Central memory CD4-positive, alpha-beta T cell (primary cell): ENCODE data around the gene NTNG2.
A peak's percentile ranks its signal among the peaks of the same experiment; 100 is the strongest.

ENCODE experiments used
- DNase-seq: peaks from one replicate; pipeline ENCODE4 v3.0.0; 2022

The NTNG2 gene

DNA sequence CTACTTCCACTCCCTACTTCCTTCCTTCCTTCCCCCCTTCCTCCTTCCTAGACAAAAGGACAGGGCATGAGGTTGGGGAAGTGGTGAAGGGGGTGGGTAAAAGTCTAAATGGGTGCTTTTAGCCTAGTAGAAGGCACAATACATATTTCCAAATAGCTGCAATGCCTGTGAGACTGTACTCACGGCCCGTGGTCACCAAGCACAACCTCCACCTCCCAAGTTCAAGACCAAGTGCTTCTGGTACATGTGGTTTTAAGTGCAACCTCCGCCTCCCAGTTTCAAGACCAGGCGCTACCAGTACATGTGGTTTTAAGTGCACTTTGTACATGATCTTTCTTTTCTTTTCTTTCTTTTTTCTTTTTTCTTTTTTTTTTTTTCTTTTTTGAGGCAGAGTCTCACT is 14.5 kb upstream of the NTNG2 start:
- no peak for DNase-seq

DNA sequence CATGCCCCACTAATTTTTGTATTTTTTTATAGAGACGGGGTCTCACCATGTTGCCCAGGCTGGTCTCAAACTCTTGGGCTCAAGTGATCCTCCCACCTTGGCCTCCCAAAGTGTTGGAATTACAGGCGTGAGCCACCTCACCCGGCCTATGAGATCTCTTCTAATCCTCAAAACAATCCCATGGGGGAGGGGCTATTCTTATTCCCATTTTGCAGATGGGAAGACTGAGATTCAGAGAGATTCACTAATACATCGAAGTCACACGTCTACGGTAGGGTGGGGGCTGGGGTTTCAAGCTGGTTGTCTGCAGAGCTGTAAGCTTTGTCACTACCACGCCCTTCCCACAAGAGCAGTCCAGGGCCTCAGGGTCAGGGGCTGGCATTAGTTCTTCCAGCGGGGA is 14.0 kb upstream of the NTNG2 start:
- DNase-seq = no peak

DNA sequence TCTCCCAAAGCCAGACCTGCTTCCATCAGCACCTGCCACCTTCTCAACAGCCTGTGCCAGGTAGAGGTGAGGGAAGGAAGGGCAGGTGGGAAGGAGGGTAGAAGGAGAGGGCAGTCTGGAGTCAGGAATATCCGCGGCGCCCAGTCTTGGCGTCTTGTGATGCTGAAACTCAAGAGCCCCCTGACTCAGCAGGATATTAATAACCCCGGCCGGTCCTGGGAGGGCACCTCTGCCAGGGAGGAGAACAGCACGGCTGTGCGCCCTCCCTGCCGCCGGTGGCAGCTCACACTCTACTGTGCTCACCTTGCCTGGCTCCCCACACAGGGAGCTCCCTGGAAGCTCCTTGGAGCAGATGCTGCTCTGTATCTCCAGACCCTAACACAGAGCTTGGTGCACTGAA is 11.6 kb upstream of the NTNG2 start:
- no peak for DNase-seq

DNA sequence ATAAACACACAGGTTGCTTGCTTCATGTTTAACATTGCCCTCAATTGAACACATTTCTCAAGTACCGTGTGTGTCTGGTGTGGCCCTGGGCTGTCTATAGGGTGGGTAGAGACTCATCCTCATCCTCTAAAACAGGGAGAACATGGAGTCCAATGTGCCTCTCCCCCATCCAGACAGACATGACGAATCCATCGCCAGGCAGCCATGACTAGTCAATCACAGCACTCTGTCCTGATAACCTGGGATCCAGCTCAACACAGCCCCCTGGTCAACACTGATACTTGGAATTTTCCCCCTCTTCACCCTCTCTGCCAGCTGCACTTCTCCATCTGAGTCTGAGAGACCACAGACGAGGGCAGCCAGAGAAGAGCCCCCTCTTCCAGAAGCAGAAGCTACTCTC is 10.7 kb upstream of the NTNG2 start:
- no peak for DNase-seq

DNA sequence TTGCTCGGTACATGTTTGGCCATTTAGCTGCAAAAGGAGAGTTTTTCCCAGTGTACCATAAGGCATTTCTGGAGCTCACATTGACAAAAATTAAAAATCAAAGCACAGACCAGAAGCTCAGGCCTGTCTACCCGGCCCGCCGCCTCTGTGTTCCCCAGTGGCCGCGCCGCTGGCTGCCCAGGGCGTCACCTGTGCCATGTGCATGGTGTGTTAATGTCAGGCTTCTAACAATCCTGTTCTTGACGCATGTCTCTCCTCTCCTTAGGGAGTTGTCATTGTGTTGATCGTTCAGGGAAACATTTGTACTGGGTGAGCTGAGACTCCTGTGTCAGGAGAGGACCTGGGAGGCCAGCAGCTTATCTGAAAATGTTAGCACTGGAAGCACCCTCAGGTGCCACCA is 9.6 kb upstream of the NTNG2 start:
- no peak for DNase-seq

DNA sequence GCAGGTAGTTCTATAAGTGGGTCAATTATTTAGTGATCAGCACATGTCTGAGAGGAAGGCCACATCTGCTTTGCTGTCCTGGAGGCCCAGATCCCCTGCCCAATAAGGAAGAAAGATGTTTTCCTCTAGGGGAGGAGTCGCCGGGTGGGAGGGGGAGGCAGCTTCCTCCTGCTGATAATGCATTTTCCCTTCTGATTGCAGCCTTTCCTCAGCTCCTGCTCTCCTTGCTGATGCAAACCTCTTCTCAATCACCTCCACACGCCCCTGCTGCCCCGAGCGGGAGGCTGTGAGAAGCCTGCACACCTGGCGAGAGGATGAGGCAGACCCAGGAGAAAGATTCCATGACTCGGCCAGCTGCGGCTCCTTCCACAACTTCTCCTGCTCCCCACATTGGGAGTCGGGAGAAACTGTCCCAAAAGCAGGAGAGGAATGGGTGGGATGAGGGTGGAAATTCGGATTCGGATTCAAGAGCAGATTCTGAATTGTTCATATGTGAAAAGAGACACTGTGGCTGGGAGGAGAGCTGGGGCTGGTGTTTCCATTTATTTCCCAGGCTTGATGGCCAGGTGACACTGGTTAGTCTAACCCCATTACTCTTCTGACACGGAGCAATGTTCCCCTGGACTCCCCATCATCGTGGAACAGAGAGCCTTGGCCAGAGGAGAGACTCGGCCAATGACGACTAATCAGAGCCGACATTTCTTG is 6.8 kb upstream of the NTNG2 start:
- DNase-seq = no peak

DNA sequence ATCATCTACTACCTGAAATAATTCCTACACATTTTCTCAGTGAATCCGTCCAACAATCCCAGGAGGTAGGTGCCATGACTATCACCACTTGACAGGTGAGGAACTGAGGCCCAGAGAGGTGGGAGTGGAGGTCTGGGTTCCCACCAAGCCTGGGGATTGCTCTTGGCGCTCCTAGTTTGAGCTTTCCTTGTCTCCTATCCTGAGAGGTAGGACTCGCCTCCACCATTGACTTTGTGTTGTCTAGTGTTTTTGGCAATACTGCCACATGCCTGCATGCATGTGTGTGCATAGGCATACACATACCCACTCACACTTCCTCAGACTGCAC is 6.3 kb upstream of the NTNG2 start:
- no peak for DNase-seq

DNA sequence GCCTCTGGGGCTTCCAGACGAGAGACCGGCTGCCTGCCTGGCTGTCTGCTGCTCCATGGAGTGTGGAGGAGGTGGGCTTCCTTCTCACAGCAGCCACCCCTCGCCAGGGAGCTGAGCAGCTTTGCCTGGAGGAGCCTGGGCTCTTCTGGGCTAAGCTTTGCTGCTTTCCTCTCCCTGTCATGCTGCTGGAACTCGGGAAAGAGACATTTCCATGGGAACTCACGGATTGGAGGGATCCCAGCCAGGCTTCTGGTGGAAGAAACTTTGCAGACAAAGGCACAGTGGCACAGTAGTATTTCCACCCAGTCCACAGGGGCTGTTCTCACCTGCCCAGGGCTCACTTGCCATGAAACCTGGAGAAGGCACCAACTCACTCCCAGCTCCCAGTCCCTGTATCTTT is 5.6 kb upstream of the NTNG2 start:
- no peak for DNase-seq

DNA sequence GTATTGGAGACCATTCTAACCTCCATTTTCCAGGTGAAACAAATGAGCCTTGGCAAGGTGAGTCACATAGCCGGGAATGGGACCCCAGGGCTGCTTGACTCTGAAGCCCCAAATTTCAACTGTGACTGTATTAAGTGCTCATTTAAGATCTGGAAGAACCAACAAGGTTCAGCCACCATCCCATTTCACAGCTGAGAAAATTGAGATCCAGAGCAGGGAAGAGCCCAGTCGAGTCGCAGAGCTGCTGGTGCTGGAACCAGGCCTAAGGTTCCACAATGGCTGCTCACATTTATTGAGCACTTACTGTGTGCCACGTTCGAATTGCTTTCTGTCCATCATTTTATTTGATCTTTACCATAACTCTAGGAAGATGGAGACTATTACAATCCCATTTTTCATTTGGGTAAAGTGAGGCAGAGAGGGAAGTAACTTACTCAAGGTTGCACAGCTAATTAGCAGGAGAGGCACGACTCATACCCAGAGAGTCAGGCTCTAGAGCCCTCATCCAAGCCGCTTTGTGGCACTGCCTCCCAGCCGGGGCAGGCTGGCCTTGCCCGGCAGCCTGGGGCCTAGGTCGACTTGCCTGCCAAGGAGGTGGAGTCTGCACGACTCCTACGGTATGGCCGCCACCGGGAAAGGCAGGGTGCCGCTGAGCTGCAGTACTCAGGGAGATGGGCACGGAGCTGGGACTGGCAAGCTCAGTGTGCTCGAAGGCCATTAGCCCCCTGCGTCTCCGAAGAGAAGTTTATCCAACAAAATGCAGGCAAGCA is 4.3 kb upstream of the NTNG2 start:
- DNase-seq = no peak

DNA sequence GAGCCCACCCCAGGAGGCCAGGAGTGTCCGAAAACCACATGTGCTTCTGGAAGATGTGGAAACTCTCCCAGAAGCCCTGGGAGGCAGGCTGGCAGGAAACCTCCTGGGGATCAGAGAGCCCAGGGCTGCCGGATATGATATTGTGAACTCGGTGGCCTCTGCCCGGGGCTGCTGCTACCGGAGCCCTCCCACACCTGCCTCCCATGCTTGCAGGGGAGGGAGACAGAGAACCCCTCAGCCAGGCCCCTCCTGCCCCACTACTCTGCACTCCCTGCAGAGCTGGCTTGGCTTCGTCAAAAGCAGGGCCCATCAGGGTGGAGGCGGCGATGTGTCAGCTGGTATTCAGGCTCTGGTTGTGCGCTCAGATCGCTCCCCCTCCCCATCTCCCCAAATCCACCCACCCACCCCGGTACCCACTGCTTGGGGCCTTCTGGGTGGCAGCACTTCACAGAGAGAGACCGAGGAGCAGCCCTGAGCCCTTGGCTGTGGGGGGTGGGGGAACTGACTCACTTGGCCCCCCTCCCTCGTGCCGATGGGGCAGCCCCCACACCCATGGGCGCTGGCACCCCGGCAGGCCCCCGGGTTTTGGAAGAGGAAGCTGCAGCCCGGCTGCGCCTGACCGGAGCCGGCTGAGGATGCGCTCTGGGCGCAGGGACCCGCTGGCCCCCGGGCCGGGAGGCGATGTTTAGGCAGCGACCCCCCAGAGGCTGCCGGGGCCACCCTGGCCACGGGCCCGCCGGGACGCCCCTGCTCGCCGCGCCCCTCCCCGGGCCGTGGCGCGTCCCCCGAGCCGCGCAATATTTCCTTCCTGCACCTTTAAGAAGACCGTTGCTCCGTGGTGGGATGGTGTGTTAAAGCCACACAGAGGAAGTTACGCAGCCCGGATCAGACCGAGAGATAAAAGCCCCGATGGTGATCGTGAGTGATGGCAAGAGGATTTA is 786 bp upstream of the NTNG2 start:
- DNase-seq = peak; percentile 54

DNA sequence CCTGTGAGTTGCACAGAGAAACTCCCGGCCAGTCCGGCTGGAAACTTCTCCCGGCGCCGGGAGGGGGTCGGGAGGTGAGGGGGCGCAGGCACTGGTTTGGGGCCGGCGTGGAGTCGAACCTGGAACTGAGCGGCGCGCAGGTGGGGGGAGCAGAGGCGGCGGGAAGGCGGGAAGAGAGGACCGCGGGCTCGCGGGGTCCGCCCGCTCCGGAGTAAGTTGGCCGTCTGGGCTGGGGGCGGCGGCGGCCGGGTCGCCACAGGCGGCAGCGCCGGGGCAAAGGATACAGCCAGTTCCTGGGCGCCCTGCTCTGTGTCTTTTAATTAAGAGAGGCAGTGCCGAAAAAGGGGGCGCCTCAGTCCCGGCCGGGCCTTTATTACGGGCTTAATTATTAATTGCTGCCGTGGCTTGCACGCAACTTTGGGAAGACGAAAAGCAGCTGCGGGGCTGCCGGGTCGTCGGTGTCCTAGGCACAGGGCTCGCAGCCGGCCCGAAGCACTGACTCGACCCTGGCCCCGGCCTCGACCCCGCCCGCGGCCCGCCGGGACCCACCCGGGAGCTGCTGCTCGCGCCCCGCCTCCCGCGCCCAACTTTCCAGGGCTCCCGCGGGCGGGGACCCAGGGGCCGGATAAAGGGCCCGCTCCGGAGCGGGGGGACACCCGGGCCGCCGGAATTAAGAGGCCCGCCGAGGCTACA is 1.1 kb downstream of the NTNG2 start:
- no peak for DNase-seq

DNA sequence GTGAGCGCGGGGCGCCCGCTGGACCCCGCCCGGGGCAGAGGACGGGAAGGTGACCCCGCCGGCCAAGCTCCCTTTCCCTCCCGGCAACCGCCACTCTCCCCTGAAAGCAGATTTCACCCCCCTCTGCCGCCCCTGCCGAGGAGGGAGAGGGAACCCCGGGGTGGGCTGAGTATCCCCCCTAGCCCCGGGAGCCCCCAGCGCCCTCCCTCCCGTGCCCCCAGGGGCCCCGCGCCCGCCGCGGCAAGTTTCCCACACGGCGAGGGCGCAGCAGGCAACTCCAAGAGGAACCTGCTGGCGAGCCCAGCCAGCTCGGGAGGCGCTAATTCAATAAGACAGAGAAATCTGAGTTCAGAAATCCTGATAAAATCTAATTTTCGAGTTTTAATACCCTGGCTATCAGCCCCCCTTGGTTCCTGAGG is 1.6 kb downstream of the NTNG2 start:
- DNase-seq = no peak

DNA sequence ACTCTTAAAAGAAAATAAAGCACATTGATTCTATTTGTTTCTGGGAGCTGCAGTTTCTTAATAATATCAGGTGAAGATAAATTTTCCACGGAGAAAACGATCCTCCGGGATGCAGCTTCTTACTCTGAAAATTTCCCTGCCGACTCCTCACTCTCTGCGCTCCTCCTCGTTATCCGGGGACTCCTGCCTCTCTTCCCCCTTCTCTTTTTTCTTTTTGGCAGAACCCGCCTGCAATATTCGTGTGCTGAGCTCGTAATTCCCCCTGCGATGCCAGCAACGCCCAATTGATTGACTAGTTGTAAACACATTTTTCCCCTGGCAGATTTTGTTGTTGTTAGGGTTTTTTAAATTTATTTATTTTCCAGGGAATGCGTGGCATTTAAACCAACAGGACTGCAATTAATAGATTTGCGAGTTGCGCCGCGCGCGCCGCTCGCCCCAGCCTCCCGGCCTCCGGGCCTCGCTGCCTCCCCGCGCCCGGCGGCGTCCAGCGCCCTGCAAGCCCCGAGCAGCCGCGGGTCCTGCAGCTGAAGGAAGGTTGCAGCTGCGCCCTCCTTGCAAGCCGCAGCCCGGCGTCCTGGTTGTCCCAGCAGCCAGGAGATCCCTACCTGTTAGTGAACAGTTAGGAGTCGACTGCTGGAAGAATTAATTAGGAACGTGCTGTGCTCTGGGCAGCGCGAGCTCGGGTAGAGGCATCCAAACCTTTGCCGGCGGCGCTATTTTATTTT is 2.2 kb downstream of the NTNG2 start:
- DNase-seq = no peak

DNA sequence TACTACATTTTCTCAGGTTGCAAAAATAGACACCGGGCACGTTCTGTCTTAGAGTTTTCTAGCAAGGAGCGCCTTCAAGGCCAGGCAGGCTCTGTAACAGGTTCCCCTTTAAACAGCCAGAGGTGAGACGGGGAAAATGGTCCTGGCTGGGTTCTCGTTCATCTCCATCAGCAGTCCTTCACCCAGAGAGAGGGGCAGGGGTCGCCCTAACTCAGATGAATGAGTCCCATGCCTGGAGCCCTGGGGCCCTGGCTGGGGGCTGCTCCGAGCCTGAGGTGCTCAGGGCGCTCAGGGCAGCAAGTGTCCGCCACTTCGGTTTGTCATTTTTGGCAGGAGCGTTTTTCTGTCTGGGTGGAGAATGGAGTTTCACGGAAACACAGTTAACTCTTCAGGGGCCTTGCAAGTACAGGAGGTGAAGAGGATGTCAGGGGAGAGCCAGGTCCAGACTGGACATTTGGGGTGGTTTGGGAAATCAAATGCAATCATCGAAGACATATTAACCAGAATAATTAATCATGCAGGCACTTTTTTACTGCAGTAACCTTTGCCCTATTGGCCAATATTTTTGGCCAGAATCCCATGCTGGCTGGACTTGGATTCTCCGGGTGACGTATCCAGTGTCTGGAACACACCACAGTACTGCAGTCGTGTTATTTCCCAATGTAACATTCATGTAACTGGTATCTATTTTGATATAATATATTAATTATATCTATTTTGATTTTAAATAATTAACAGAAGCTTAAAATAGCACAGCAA is 2.9 kb downstream of the NTNG2 start:
- DNase-seq = no peak

DNA sequence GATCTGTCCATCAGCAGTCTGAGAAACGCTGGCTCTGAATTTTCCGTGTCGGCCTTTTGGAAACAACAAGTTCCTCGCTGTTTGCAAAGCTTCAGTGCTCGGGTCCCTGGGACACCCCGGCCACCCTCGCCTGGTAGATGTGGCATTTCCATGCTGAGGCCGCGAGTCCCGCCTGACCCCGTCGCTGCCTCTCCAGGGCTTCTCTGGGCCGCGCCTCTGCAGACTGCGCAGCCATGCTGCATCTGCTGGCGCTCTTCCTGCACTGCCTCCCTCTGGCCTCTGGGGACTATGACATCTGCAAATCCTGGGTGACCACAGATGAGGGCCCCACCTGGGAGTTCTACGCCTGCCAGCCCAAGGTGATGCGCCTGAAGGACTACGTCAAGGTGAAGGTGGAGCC is 4.7 kb downstream of the NTNG2 start:
- DNase-seq = no peak

DNA sequence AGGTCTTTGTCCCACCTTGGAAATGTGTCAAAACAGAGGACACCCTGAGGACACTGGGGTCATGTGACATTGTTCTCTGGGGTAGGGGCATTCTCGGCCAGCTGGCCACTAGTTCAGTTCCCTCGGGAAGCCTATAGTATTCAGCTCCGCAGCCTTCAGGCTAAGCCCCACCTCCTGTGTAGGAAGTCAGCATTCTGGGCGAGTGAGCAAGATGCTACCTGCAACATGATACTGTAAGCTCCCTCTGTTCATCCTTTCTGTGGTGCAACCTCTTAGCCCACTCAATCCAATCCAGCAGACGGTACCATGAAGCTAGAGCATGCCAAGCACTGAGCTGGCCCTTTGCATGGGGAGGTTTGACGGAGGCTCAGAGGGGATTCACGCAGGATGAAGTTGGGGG is 5.3 kb downstream of the NTNG2 start:
- no peak for DNase-seq

DNA sequence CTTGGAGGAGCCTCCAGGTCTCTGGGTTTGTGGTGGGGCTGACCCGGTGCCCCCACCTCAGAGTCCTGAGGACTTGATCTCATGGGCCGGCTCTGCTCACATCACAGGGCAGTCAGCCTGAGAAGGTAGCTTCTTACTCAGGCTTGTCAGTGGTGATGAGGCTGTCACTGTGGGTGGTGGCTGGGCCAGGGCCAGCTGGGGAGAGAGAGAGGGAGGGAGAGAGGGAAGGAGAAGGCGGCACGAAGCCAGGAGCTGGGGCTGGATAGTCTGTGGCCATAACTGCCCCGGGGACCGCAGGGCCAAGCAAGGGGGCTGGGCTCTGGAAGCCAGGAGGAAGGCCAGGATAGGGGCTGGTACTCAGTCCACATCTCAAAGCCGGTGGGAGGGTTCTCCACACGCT is 6.5 kb downstream of the NTNG2 start:
- no peak for DNase-seq

DNA sequence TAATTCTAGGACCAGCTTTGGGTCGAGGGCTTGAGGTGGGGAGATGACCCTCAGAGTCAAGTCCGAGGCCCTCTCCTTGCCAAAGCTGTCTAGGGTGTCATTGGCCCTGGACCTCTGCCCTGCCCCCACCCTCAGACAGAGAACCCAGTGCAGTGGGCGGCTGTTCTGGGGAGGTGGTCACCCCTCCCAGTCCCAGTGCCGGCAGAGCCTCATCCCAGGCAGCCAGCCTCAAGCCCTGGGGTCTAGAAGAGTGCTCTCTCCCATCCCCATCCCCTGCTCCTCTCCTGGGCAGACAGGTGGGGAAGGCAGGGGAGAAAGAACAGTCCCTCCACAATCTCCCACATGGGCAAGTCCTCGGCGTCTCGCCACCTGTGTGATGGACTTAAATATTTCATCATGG is 7.0 kb downstream of the NTNG2 start:
- no peak for DNase-seq

DNA sequence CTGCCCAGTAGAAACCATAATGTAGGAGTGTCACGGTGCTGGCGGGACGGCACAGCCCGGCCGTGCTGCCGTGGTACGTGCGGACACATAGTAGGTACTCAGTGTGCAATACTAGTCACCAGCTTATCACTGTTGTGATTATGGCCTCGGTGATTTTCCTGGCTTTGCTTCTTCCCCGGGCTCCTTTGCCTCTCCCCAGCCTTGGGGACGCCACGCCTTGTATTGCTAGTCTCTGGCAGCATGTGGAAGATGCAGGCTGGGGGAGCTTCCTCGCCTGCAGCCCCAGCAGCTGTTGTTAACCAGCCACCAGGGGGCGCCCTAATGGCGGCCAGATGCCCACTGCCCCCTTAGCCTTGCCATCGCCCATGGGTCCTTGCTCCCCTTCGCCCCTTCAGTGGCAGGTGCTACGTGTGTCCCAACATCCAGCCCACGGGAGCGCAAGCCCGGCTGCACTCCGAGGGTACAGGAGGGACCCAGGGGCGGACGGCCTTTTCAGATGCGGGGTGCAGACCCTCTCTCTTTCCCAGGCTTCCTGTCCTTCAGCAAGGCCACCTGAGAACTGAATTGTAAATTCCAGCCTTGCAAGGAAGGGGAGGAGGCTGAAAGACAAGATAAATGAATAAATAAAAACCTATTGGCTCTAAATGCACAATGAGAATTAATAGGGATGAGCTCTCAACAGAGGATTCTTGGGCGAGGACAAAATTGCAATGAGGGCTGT is 8.0 kb downstream of the NTNG2 start:
- peak; percentile 35 for DNase-seq

DNA sequence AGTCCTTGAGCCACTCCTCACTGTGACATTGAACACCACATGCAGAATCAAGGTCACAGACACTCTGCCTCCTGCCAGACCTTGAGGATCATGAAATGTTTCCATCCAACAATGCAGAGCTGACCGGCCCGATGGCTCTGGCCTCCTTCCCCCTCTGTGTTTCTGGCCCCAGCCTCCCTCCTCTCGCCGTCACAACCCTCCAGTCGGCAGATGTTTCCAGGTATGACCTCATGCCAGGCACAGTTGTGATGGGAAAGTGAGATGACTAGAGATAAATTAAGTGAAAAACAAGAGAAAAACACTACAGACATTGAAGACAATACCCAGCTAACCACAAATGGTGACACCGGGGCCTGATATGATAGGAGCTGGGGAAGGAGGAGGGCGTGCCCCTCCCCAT is 9.8 kb downstream of the NTNG2 start:
- no peak for DNase-seq

DNA sequence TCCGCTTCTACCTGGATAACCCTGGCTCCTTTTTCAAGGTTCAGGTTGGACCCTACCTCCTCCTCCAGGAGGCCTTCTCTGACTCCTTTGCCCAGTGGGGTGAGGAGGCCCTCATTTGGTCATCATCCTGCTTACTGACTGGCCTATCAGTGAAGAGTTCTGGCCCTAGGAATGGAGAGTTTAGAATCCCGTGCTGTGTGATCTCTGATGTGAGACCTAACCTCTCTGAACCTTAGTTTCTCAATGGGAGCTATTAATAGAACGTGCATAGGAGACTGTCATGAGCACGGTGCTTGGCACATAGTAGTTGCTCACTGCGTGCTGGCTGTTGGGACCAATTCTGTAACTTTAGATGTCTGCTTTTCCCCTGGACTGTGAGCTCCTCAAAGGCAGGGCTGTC is 10.3 kb downstream of the NTNG2 start:
- no peak for DNase-seq
